Measurements from ENCODE around the gene NSD2.
"Not testable (repeated sequence)": the region's sequence is repeated elsewhere in the genome, so short reads cannot be mapped to it uniquely, and the experiment has no call there.

The NSD2 gene

DNA sequence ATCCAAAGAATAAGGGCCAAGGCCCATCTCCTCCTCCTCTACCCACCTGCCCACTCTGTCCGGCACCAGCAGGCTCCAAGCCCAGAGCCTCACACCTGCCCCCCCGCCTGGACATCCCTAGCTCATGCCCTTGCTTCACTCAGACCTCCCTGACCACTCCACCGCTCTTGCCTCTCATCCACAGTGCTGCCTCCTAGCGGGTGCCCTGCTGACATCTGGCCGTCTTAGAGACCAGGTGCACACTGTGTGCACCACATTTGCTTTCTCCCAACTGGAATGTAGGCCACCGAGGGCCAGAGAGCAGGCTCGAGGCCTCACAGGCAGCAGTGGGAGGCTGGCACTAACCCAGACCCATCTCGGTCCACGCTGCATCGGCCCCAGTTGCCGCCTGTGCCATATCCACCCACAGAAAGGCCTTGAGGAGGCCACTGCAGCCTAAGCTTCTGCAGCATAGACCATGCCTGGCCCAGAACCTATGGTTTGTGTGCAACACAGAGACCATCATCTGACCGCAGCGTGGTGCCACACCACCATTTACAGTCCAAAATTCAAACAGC is 28.8 kb upstream of the NSD2 start:
- no peak for DNase-seq

DNA sequence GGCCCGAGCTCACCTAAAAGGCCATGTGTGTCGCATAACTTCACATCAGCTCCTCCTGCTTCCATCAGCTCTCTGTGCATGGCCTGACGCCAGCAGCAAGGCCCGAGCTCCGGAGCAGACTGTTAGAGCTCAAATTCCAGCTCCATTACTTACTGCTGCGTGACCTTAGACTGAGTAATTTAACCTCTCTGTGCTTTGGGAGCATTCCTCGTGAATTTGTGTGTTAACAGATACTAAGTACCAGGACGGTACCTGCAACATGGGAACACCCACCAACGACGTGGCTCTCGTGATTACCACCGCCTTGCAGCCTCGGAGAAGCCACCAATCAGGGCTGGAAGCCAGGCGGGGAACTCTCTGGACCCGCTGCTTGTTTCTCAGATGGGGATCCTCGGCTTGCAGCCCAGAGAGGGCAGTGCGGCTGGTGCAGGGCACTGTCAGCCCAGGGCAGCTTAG is 28.2 kb upstream of the NSD2 start:
- no peak for DNase-seq

DNA sequence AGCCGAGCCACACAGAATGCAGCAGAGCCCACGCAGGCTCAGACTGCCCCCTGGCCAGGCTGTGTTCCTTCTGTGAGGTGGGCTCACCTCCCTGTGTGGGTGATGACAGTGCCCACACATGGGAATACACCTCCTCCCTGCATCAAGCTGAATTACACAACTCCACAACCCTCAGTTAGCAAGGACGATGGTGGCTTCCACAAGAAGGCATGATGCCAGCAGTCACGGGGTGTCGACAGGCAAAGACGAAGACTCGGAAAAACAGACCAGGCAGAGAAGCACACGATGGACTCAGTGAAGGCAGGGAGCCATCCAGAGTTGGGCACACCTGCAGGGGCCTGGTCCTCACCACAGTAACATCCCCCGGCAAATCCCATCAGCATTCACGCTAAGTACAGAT is 27.3 kb upstream of the NSD2 start:
- DNase-seq = no peak

DNA sequence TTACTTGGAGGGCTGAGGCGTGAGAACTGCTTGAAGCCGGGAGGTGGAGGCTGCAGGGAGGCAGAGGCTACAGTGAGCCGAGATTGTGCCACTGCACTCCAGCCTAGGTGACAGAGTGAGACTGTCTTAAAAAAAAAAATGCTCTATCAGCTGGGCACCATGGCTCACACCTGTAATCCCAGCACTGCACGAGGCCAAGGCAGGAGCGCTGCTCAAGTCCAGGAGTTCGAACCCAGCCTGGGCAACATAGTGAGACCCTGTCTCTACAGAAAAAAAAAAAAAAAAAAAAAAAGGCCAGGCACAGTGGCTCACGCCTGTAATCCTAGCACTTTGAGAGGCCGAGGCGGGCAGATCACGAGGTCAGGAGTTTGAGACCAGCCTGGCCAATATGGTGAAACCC is 26.6 kb upstream of the NSD2 start:
- DNase-seq = not testable (repeated sequence)

DNA sequence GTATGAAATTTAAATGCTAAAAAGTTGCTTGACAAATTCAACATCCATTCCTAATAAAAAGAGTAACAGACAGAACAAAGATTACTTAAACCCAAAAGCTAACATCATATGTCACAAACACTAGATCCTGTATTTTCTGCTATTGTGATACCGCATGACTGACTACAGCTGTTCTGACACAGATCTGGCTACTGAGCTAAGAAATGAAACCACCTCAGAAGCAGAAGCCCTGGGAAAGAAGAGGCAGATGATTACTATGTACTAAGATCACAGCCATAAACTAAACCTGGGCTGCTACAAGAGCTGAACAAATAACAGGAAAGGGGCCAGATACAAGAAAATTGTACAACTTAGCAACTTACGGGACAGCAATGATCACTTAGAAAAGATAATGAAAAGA is 24.6 kb upstream of the NSD2 start:
- DNase-seq = no peak

DNA sequence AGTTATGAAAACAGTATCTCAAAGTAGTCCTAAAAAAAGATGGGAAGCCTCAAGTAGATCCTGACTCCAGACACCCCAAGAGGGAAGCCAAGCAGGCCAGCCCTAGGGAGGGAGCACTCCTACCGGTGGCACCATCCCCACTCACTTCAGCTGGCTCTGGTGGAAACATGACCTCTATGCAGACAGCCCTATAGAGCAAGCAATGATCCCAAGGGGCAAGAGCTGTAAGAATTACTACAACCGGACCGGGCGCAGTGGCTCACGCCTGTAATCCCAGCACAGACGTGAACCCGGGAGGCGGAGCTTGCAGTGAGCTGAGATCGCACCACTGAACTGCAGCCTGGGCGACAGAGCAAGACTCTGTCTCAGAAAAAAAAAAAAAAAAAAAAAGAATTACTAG is 20.9 kb upstream of the NSD2 start:
- DNase-seq = no peak

DNA sequence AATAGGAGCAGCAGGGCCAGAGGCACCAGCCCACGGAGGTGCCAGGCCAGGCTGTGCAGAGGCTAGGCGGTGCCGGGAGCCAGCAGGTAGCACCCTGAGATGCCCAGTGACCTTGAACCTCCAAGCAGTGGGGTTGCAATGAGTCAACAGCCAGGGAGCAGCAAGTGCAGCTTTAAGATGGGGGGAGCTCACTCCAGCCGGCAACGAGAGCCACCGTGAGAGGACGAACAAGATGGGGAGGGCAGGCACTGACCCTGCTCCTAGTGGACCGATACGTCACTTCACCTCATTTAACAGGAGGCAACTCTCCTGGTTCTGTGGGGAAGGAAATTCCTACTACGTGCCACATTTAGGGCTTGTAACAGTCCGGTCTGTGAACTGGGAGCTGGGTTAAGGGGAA is 20.0 kb upstream of the NSD2 start:
- no peak for DNase-seq

DNA sequence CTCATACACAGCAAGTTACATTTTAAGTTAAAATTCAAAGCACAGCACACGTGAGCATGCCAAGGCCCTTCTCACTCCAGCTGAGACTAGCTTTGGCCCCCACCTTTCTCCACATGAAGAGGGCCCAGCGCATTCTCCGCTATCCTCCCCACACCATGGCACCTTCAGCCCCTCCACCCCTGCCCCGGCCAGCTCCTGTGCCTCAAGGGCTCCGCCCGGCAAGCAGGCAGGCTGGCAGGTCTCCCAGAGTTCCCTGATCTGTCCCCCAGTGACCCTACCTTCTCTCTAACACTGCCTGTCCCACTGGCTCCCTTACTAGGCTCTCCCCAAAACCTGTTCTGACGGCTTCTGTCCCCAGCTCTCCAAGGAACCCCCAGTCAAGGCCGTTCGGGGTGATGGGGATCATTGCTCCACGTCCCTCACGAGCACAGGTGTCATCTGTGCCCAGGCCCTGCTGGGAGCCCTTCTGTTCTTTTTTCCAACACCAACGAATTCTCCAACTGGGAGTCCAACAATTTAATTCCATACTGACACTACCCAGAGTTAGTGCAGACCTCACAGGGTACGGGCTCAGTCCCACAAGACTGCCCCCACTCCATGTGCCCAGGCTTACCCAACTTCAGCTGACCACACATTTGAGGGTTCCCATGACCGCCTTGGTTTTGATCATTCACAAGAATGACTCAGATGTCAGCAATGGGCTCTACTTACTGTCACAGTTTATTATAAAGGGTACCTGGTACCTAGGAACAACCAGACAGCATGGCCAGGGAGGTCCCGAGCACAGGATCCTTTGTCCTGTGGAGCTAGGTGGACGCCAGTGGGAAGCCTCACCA is 19.4 kb upstream of the NSD2 start:
- DNase-seq = no peak

DNA sequence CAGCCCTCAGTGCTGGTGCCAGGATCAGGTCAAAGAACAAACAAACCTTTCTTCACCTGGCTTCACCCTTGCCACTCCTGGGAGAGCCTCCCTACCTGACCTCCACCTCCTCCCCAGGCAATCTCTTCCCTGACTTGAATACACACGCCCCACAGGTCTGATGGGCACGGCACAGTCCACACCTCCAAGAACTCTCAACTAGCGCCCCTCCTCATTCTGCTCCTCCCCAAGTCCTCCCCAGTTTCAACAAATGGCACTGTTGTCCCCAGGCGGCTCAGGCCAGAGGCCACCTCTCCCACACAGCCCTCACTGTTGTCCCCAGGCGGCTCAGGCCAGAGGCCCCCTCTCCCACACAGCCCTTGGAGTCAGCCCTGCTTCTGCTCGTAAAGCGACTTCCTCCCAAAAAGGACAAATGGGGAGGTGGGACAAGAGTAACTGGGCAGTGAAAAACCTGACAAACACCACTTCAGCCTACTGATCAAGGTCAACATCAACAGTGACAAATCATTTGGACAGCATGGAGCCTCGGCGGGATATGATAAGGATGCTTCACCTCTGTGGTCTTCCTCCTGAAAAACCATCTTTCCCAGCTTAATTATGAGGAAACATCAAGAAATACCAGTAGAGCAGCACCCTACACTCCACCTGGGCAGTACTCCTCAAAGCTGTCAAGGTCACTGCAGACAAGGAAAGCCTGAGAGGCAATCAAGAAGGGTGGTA is 18.1 kb upstream of the NSD2 start:
- no peak for DNase-seq

DNA sequence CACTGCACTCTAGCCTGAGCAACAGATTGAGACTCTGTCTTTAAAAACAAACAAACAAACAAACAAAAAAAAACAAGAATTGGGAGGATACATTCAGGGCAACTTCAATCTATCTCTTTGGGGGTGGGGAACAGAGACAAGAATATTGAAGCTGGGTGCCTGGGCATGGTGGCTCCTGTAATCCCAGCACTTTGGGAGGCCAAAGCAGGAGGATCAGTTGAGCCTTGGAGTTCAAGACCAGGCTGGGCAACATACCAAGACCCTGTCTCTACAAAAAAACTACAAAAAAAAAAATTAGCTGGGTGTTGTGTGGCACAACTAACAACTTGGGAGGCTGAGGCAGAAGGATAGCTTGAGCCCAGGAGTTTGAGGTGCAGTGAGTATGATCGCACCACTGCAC is 16.4 kb upstream of the NSD2 start:
- DNase-seq = no peak

DNA sequence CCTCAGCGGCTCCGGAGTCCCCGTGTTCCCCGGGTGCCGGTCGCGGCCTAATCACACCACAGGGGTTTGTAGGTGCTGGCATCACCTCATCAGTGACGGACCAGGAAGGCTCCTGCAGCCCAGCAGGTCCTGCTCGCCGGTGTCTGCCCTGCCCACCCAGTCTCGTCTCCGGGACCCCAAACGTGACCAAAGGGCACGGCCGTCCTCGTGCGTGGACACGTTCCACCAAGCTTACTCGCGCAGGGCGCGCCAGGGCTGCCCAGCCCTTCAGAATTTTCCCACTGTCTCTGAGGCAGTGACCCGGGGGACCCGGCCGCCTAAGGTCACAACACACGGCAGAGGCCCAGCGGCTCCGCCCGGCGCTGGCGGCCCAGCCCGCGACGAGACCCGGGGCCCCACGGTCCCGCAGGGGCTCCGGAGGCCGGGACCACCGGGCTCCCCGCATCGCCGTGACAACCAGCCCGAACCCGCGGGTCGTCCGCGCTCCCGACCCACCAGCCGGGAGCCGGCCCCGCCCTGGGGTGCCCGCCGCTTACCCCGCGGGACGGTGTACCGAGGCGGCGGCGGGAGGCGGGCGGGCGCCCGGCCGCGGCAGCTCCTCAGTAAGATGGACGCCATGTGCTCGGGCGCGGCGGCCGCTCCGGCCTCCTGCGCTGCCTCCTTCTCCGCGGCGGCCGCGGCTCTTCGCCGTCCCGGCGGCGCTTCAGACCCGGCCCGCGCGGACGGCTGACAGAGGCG is 15.7 kb upstream of the NSD2 start:
- no peak for DNase-seq

DNA sequence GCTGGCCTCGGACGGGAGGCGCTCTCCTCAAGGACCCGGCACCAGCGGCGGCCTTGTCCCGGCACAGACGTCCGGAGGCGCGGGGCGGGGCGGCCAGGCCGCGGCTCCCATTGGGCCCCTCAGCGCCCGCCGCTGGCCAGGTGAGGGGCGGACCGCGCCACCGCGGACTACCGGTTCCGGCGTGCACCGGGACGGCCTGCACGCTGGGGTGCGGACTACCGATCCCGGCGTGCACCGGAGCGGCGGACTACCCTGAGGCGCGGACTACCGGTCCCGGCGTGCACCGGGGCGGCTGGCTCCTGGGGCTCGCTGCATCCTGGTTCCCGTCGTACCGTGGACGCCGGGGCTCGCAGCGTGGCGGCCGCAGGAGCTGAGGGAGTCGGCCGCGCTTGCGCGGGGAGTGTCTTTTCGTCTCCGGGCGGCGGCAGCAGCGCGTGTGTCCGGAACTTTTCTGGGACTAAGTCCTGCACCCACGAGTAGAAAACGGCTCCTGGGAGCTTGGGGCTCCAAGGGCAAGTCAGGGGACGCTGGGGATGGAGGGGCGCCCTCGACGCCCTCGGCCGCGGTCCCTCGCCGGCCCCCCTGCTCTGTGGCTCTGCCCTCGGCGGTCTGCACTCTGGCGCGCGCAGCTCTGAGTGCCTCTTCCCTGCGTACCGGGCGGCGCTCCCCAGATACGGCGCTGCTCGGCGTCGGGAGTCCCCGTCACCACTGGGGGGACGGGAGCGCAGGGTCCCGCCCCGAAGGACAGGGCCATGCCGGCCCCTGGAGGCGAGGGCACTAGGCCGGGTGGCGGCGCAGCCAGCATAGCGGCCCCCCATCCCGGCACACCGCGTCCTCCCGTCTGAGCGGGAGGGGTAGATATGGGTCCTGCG is 14.9 kb upstream of the NSD2 start, which contains the start of gene LETM1:
Gene LETM1, minus strand, starts transcription at position 86 of the 872 bp plus-strand sequence. CDS start 206 bp downstream, outside the sequence.
- DNase-seq = peak; percentile 91

DNA sequence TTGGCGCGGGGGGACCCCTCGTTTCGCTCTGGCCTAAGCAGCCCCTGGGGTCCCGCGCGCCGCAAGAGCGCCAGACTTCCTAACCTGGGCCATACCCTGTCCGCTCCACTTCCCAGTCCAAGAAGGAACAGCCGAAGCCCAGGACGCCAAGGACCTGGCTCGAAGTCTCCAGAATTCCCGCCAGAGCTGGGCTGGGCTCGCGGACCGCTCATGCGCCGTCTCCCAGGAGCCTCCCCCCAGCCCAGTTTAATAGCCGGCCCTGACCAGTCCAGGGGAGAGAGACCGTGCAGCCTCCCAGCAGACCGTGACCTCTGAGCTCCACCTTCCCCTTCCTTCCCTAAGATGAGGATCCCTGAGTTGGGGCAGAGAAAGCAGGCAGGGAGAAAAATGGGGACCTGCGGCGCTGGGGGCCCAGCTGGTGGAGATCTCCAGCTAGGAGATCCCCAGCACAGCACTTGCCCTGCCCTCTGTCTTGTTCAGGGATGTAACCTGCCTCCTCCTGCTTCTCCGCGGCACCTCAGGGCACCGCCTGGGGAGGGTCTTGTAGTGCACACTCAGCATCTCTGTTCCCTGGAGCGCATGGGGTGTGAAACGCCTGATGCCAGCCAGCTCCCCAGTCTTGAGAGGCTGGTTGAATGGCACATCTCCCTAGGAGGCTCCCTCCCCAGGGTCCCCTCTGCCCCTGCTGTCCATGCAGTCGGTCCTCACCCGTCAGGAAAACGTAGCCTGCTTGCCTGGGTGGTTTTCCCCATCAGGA is 14.1 kb upstream of the NSD2 start:
- no peak for DNase-seq

DNA sequence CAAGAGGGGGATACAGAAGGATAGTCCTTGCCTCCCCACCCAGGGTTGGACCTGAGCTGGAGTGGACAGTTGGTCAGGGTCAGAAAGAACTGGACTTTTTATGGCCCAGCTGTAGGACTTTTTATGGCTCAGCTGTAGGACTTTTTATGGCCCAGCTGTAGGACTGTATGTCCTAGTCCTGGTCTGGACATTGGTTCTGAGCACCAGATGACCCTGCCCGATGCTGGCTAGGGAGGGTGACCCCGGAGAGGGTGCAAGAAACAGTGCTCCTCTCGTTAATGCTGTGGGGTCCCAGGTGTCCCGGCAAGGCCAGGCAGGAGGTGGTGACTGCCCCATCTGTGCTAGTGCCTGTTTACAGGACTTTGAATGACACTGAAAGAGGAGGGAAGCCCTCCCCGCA is 13.3 kb upstream of the NSD2 start:
- DNase-seq = no peak

DNA sequence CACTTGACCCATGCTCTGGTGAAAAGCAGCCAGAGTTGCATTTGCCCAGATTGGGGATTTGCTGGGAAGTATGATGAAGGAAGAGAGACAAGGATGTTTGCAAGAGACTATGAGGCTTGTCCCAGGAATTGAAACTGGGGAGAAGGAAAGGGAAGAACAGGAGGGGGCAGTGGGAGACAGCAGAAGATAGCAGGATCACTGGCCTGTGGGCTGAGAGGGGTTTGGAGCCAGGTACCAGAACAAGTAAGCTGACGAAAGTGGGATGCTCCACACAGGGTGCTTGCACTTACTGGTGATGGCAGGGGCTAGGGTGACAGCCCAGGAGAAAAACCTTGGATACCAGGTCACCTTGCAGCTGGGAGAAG is 11.8 kb upstream of the NSD2 start:
- DNase-seq = no peak

DNA sequence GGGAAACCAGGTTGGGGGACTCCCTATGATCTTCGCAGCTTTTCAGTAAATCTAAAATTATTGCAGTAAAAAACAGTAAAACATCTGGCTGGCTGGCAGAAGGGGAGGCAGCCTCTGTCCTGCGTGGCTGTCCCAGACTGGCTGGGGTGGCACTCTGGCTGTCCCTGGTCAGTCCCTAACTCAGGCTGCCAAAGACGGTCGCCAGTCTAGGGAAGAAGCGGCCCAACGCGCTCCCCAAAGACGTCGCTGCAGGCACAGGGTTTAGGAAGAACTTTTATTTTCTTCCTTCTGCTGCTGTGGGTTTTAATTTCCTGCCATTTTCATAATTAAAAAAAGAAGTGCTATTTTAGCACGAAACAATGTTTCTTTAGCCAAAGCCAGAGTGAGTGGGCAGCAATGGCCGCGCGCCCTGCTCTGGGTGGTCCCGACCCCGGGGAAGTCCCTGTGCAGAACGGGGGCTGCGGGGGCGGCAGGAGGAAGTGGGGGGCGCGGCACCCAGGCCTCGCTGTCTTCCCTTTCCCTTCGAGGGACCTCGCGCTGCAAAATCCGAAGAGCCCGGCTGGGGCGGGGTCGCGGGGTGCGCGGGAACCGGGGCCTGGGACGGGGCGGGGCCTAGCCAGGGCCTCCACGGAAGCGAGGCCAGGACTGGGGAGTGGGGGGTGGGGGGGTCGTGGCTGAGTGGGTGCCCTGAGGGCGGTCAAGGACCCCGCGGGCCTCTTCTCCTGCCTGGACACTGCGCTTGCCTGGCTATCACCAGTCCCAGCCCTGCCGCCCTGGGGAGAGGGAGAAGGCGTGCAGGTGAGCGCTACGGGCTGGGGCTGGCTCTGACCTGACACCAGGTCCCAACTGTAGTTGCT is 8.9 kb upstream of the NSD2 start:
- DNase-seq = peak; percentile 14

DNA sequence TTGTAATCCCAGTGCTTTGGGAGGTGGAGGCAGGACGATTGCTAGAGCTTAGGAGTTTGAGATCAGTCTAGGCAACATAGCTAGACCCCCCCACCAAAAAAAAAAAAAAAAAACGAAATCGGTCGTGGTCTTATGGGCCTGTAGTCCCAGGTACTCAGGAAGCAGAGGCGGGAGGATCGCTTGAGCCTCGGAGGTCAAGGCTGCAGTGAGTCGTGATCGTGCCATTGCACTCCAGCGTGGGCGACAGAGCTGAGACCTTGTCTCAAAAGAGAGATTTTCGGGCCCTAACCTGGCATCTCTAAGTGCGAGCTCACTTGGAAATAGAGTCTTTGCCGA is 8.3 kb upstream of the NSD2 start:
- DNase-seq = no peak

DNA sequence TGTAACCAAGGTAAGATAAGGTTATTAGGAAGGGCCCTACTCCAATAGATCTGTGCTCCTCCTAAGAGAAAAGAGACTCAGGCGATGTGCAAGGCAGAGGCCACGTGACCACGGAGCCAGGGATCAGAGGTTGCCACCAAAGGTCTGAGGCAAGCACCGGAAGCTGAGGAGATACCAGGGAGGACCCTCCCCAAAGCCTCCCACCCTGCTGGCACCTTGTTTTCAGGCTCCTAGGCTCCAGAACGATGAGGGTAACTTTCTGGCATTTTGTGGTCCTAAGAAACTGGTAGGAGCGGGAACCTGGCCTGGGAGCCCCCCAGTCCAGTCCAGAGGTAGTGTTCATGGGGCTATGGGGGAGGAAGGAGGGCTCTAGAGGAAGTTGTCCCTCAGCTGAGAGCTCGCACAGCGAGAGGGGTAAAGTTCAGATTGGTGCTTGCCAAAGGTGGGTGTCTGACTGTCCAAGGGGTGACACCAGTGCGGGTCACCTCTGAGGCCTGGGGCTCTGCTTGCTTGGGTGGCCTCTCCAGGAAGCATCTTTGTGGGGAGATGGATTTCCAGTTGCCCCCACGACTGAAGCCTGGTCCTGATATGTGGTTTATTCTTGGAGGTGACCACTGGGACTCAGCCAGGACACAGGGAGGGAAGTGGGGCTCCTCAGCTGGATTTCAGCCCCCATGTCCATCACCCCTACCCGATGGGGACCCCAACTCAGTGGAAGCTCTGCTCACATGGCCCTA is 7.7 kb upstream of the NSD2 start:
- no peak for DNase-seq

DNA sequence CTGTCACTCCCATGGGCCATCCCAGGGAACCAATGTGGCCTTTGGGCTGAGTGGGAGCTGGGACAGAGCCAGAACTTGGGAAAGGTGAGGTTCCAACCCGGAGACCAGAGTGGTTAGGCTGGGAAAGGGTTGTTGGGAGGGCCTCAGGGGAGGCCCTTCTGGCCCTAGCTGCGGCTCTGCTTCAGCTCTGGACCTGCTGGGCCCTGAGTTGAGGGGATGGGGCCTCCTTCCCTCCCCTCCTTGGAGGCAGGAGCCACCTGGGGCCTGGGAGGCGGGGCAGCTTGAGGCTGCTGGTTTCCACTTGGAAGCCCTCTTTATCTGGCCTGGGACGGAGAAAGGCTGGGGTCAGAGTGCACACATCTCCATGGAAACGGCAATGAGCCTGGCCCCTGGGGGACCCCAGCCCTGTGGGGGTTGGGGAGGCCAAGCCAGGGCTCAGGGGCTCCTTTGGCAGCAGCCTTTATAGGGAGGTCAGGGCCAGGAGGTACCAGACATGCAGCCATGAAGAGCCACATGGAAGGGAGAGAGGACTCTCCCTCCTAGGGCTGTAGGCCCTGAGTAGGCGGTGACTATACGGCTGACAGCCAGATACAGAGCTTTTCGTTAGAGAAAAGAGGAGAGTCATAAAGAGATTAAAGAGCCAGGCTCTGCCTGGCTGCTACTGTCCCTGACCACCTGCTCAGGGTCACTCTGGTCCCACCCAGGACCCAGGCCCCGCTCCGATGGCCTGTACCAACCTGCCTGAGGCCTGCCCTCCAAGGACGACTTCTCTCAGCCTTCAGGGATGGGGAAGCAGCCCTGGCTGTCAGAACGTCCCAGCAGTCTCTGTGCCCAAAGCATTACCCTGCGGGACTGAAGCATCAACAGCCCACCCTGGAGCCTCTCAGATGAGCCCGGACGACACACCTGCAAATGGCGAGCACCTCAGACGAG is 6.9 kb upstream of the NSD2 start:
- no peak for DNase-seq
